SK-N-SH treated with all-trans-retinoic acid at 6 μM for 48 hours (cell line): ENCODE results near the gene SMARCC2.

Experiments
- ATAC-seq: fragments of 200-7000 bp; cut with Tn5 transposase; 3 replicates; pipeline ENCODE4 v1.9.1; 2020; ENCODE audit warnings: mild to moderate bottlenecking, moderate library complexity
- ARNTL ChIP-seq: fragments of 450-650 bp; formaldehyde crosslinking; IDR thresholded peaks from 2 replicates; pipeline ENCODE4 v1.5.0; 2020; ENCODE audit warnings: low read depth, mild to moderate bottlenecking, moderate library complexity, borderline replicate concordance
- CSRNP3 ChIP-seq: fragments of 250-450 bp; sonication (Bioruptor Pico); IDR thresholded peaks from 2 replicates; pipeline ENCODE4 v1.5.1; 2021; ENCODE audit warnings: mild to moderate bottlenecking, moderate library complexity
- GLIS3 ChIP-seq: fragments of 250-450 bp; sonication (Bioruptor Pico); IDR thresholded peaks from 2 replicates; pipeline ENCODE4 v1.5.0; 2020; ENCODE audit warnings: mild to moderate bottlenecking, moderate library complexity
- POU6F1 ChIP-seq: fragments of 250-450 bp; sonication (Bioruptor Pico); IDR thresholded peaks from 2 replicates; pipeline ENCODE4 v1.8.0; 2021; ENCODE audit warnings: low read depth, mild to moderate bottlenecking, moderate library complexity, borderline replicate concordance
- PPARA ChIP-seq: fragments of 250-450 bp; sonication (Bioruptor Pico); IDR thresholded peaks from 2 replicates; pipeline ENCODE4 v1.5.0; 2020; ENCODE audit warnings: mild to moderate bottlenecking, borderline replicate concordance
- RARB ChIP-seq: fragments of 250-450 bp; sonication (Bioruptor Pico); IDR thresholded peaks from 2 replicates; pipeline ENCODE4 v1.8.0; 2021; ENCODE audit warnings: mild to moderate bottlenecking, moderate library complexity
- SNAI2 ChIP-seq: fragments of 250-450 bp; sonication (Bioruptor Pico); IDR thresholded peaks from 2 replicates; pipeline ENCODE4 v1.5.0; 2020; ENCODE audit warnings: mild to moderate bottlenecking, moderate library complexity
- TCF4 ChIP-seq: fragments of 250-450 bp; sonication (Bioruptor Pico); IDR thresholded peaks from 2 replicates; pipeline ENCODE4 v1.8.0; 2021; ENCODE audit warnings: mild to moderate bottlenecking, moderate library complexity, borderline replicate concordance
- TOX ChIP-seq: fragments of 250-450 bp; sonication (Bioruptor Pico); IDR thresholded peaks from 2 replicates; pipeline ENCODE4 v1.8.0; 2021; ENCODE audit warnings: mild to moderate bottlenecking, moderate library complexity, borderline replicate concordance
- ZC3H10 ChIP-seq: fragments of 250-450 bp; sonication (Bioruptor Pico); IDR thresholded peaks from 2 replicates; pipeline ENCODE4 v1.5.1; 2021; ENCODE audit warnings: mild to moderate bottlenecking, moderate library complexity
- ZFP3 ChIP-seq: fragments of 250-450 bp; sonication (Bioruptor Pico); IDR thresholded peaks from 2 replicates; pipeline ENCODE4 v1.5.0; 2020; ENCODE audit warnings: mild to moderate bottlenecking, moderate library complexity
- ZFP30 ChIP-seq: fragments of 450-650 bp; formaldehyde crosslinking; IDR thresholded peaks from 2 replicates; pipeline ENCODE4 v1.5.0; 2022; ENCODE audit warnings: mild to moderate bottlenecking, moderate library complexity
- ZNF70 ChIP-seq: fragments of 450-650 bp; formaldehyde crosslinking; IDR thresholded peaks from 2 replicates; pipeline ENCODE4 v1.5.0; 2020; ENCODE audit warnings: mild to moderate bottlenecking, moderate library complexity
- ZNF8 ChIP-seq: fragments of 450-650 bp; formaldehyde crosslinking; IDR thresholded peaks from 2 replicates; pipeline ENCODE4 v1.5.0; 2020; ENCODE audit warnings: mild to moderate bottlenecking, moderate library complexity
- TF ChIP-seq, protein P1 (sequence below): fragments of 250-450 bp; sonication (Bioruptor Pico); IDR thresholded peaks from 2 replicates; pipeline ENCODE4 v1.5.1; 2020; ENCODE audit warnings: low read depth, mild to moderate bottlenecking, moderate library complexity
- TF ChIP-seq, protein P2 (sequence below): fragments of 250-450 bp; sonication (Bioruptor Pico); IDR thresholded peaks from 2 replicates; pipeline ENCODE4 v1.8.0; 2020; ENCODE audit warnings: mild to moderate bottlenecking, moderate library complexity, borderline replicate concordance

SMARCC2 gene

GRCh38 chr12:56231184-56231582 lies 41.9 kb upstream of the SMARCC2 start:
- TF ChIP-seq ARNTL (CRISPR knock-in tag): no peak
- no peak for TF ChIP-seq TOX (CRISPR knock-in tag)
- no peak for TF ChIP-seq ZNF8 (CRISPR knock-in tag)
- TF ChIP-seq POU6F1 (CRISPR knock-in tag): no peak
- TF ChIP-seq SNAI2: no peak
- no peak for TF ChIP-seq ZFP3 (CRISPR knock-in tag)
- TF ChIP-seq ZC3H10 (CRISPR knock-in tag): no peak
- TF ChIP-seq RARB (CRISPR knock-in tag): no peak
- TF ChIP-seq, protein P1, sequence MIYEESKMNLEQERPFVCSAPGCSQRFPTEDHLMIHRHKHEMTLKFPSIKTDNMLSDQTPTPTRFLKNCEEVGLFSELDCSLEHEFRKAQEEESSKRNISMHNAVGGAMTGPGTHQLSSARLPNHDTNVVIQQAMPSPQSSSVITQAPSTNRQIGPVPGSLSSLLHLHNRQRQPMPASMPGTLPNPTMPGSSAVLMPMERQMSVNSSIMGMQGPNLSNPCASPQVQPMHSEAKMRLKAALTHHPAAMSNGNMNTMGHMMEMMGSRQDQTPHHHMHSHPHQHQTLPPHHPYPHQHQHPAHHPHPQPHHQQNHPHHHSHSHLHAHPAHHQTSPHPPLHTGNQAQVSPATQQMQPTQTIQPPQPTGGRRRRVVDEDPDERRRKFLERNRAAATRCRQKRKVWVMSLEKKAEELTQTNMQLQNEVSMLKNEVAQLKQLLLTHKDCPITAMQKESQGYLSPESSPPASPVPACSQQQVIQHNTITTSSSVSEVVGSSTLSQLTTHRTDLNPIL (CRISPR knock-in tag): no peak
- TF ChIP-seq CSRNP3 (CRISPR knock-in tag): no peak
- no peak for ATAC-seq

DNA sequence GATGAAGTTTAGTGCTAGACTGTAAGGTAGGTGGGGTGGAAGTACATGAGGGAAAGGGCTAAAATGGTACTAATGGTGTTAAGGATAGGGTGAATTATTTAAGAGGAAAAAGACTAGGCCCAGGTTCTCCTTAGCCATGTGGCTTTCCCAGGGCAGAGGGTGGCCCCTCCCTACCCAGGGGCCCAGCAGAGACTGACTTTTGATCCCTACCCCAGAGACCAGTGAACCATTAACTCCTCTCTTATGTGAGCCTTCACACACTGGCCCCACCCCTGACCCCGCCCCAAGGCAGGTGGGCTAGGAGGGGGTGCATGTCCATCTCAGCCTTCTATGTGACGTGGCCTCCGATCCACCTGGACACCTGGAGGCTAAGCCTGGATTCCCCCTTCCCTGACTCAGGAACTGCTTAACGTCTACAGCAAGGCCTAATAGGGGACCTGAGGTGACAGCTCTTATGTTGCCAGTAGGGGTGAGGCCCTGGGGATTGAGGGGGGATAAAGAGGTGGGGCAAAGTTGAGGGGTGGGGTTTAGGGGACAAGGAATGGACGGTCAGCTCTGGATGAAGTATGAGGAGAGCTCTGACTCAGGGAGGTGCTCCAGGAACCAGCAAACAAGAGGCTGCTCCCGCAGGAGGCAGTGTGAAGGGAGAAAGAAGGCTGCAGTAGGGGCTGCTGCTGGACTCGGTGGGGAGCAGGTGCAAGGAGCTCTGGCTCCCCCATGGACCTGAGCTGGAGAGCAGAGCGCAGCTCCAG lies 41.3 kb upstream of the SMARCC2 start:
- no peak for TF ChIP-seq ZFP30
- ATAC-seq: no peak

DNA sequence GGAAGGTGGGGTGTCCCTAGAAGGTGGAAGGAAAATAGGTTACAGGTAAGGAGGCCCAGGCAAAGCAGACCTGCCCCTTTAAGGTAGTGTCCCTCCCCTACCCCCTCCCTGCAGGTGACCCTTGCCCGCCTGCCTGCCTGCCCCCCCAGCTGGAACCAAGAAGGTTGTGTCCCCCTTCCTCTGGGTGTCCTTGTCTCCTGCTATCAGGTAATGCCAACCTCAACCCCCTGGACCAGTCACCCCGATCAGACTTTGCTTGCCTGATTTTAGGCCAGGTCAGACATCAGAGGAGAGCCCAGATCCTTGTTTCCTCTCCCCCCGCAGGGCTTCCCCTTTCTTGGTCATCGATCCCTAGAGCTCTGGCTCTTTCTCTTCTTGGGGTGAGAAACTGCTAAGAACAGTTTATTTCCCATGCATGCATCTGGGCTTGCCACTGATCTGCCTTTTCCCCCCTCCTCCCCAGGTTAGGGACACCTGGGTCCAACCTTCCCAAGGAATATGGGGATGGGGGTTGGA lies 40.7 kb upstream of the SMARCC2 start, which contains the start of gene SLC39A5:
Gene SLC39A5, plus strand, starts transcription at position 136 of the 516 bp plus-strand sequence. CDS start 1,224 bp downstream, outside the sequence.
- TF ChIP-seq ZNF8 (CRISPR knock-in tag): no peak
- no peak for TF ChIP-seq ZFP30
- TF ChIP-seq GLIS3 (CRISPR knock-in tag): no peak
- no peak for TF ChIP-seq CSRNP3 (CRISPR knock-in tag)
- no peak for TF ChIP-seq SNAI2
- TF ChIP-seq POU6F1 (CRISPR knock-in tag): no peak
- no peak for TF ChIP-seq PPARA (CRISPR knock-in tag)
- no peak for TF ChIP-seq TCF4 (CRISPR knock-in tag)
- TF ChIP-seq, protein P2, sequence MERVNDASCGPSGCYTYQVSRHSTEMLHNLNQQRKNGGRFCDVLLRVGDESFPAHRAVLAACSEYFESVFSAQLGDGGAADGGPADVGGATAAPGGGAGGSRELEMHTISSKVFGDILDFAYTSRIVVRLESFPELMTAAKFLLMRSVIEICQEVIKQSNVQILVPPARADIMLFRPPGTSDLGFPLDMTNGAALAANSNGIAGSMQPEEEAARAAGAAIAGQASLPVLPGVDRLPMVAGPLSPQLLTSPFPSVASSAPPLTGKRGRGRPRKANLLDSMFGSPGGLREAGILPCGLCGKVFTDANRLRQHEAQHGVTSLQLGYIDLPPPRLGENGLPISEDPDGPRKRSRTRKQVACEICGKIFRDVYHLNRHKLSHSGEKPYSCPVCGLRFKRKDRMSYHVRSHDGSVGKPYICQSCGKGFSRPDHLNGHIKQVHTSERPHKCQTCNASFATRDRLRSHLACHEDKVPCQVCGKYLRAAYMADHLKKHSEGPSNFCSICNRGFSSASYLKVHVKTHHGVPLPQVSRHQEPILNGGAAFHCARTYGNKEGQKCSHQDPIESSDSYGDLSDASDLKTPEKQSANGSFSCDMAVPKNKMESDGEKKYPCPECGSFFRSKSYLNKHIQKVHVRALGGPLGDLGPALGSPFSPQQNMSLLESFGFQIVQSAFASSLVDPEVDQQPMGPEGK: no peak
- TF ChIP-seq ZNF70 (CRISPR knock-in tag): no peak
- TF ChIP-seq, all 23 proteins: peak for 0
- ATAC-seq: no peak

DNA sequence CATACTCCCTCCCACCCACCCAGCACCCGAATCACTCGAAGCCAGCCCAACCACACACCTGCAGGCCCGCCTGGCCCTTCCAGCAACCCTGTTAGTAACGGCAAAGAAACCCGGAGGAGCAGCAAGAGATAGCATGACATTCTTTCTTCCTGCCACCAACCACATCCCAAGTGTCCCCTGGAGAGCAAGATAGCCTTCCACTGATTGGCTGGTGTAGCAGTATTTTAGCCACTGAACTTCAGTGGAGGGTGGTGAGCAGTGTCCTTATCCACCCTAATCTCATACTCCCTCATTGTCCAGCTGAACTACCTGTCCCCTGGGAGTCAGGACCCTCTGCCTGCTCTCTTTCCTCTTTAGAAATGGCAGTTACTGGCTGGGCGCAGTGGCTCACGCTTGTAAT lies 39.8 kb upstream of the SMARCC2 start:
- no peak for TF ChIP-seq ZC3H10 (CRISPR knock-in tag)
- no peak for ATAC-seq
